GM23338 (cell line): ENCODE results near the gene MOGAT2. TPM values are rescaled to one million over a fixed set of nuclear protein-coding genes. Genes with fewer than 3 reads are reported as not detected.

Source experiments
- ATAC-seq: fragments of 200-7000 bp; cut with Tn5 transposase; 3 replicates; pipeline ENCODE4 v1.9.1; 2020
- DNase-seq: peaks from one replicate; pipeline ENCODE4 v3.0.0-alpha.2; 2015; ENCODE audit warnings: low spot score
- H2AFZ ChIP-seq: fragments of 200-600 bp; sonication (generic); 2 replicates; pipeline ENCODE4 v1.8.0; 2016; ENCODE audit warnings: antibody characterized with exemption, mild to moderate bottlenecking, moderate library complexity
- H3F3A ChIP-seq: fragments of 200-600 bp; sonication (generic); replicated peaks from 2 replicates; pipeline ENCODE4 v1.8.0; 2017; ENCODE audit warnings: antibody characterized with exemption, mixed run types, low read depth
- H3K27ac ChIP-seq: fragments of 200-600 bp; sonication (generic); 2 replicates; pipeline ENCODE4 v1.6.1; 2016; ENCODE audit warnings: low read depth
- H3K27me3 ChIP-seq: fragments of 200-600 bp; sonication (generic); 2 replicates; pipeline ENCODE4 v1.8.0; 2016; ENCODE audit warnings: mild to moderate bottlenecking, mixed run types, moderate library complexity; ENCODE audit not compliant: insufficient read depth
- H3K36me3 ChIP-seq: fragments of 200-600 bp; sonication (generic); 2 replicates; pipeline ENCODE4 v1.8.0; 2016; ENCODE audit warnings: mild to moderate bottlenecking; ENCODE audit not compliant: insufficient read depth
- H3K4me1 ChIP-seq: fragments of 200-600 bp; sonication (generic); 2 replicates; pipeline ENCODE4 v1.8.0; 2016; ENCODE audit warnings: mild to moderate bottlenecking, moderate library complexity; ENCODE audit not compliant: insufficient read depth
- H3K4me2 ChIP-seq: fragments of 200-600 bp; sonication (generic); 2 replicates; pipeline ENCODE4 v1.7.1; 2017; ENCODE audit warnings: mixed run types
- H3K4me3 ChIP-seq: fragments of 200-600 bp; sonication (generic); 2 replicates; pipeline ENCODE4 v1.6.1; 2016; ENCODE audit warnings: mixed run types
- H3K79me2 ChIP-seq: fragments of 200-600 bp; sonication (generic); replicated peaks from 2 replicates; pipeline ENCODE4 v1.8.0; 2017; ENCODE audit warnings: mild to moderate bottlenecking; ENCODE audit not compliant: insufficient read depth
- H3K9me2 ChIP-seq: fragments of 200-600 bp; sonication (generic); 2 replicates; pipeline ENCODE4 v1.8.0; 2017; ENCODE audit not compliant: insufficient read depth
- H4K20me1 ChIP-seq: fragments of 200-600 bp; sonication (generic); replicated peaks from 2 replicates; pipeline ENCODE4 v1.8.0; 2017; ENCODE audit warnings: mild to moderate bottlenecking; ENCODE audit not compliant: insufficient read depth
- H3K27ac Mint-ChIP-seq: 2 replicates; pipeline ENCODE4 v1.8.0; 2020; ENCODE audit warnings: inconsistent platforms, mild to moderate bottlenecking, moderate library complexity, mixed read lengths
- H3K27me3 Mint-ChIP-seq: 3 replicates; pipeline ENCODE4 v1.8.0; 2022; ENCODE audit warnings: low read depth, mild to moderate bottlenecking, moderate library complexity, mixed read lengths, inconsistent platforms; ENCODE audit not compliant: insufficient read depth, poor library complexity
- H3K36me3 Mint-ChIP-seq: 3 replicates; pipeline ENCODE4 v1.8.0; 2021; ENCODE audit warnings: low read depth, mild to moderate bottlenecking, inconsistent platforms, moderate library complexity, mixed read lengths
- H3K4me1 Mint-ChIP-seq: 3 replicates; pipeline ENCODE4 v1.8.0; 2020; ENCODE audit warnings: mild to moderate bottlenecking, inconsistent platforms, mixed read lengths
- H3K4me3 Mint-ChIP-seq: 3 replicates; pipeline ENCODE4 v1.8.0; 2021; ENCODE audit warnings: moderate library complexity, mild to moderate bottlenecking, inconsistent platforms, mixed read lengths
- H3K9me3 Mint-ChIP-seq: 3 replicates; pipeline ENCODE4 v1.8.0; 2020; ENCODE audit warnings: moderate library complexity, mild to moderate bottlenecking, inconsistent platforms, mixed read lengths
- CREB1 ChIP-seq: fragments of 250-450 bp; sonication (Bioruptor Pico); IDR thresholded peaks from 2 replicates; pipeline ENCODE4 v1.5.0; 2020; ENCODE audit warnings: low read depth, mild to moderate bottlenecking, moderate library complexity
- JUNB ChIP-seq: IDR thresholded peaks from one replicate; pipeline ENCODE4 v1.6.1; 2016; ENCODE audit warnings: antibody characterized with exemption; ENCODE audit not compliant: unreplicated experiment
- POLR2AphosphoS5 ChIP-seq: IDR thresholded peaks from 2 replicates; pipeline ENCODE4 v1.6.1; 2016; ENCODE audit warnings: antibody characterized with exemption, low read depth
- STAT1 ChIP-seq: IDR thresholded peaks from one replicate; pipeline ENCODE4 v1.6.1; 2016; ENCODE audit warnings: antibody characterized with exemption; ENCODE audit not compliant: unreplicated experiment
- polyA plus RNA-seq: library from polyadenylated mRNA; unstranded; fragments of >200 nt; fragmentation: Nextera tagmentation; extraction: Ambion mirVana; gene quantifications from 2 replicates; pipeline ENCODE4 v1.2.1, GENCODE V29; 2016
- total RNA-seq: library from RNA; depleted of rRNA; stranded (reverse); fragments of >200 nt; shearing (Covaris generic); gene quantifications from 2 replicates; pipeline ENCODE4 v1.2.3, GENCODE V29; 2014
- TF ChIP-seq, protein P1 (sequence below): fragments of 250-450 bp; sonication (Bioruptor Pico); IDR thresholded peaks from 2 replicates; pipeline ENCODE4 v1.5.0; 2020; ENCODE audit warnings: mild to moderate bottlenecking, moderate library complexity
- TF ChIP-seq, protein P2 (sequence below): IDR thresholded peaks from one replicate; pipeline ENCODE4 v1.6.1; 2018; ENCODE audit warnings: antibody characterized with exemption; ENCODE audit not compliant: unreplicated experiment
- TF ChIP-seq, protein P3 (sequence below), 2 experiments: fragments of 200-600 bp in 1 of 2; sonication (generic) in 1 of 2; conservative IDR thresholded peaks; 2 replicates each; pipeline versions ENCODE4 v1.5.1 to v1.6.1; 2016 to 2017; ENCODE audit warnings: antibody characterized with exemption in 2 of 2, low read depth in 2 of 2, mild to moderate bottlenecking in 2 of 2, moderate library complexity in 1 of 2

The MOGAT2 gene
- total and polyA plus RNA-seq, 2 experiments from 2014 or later = not detected

DNA sequence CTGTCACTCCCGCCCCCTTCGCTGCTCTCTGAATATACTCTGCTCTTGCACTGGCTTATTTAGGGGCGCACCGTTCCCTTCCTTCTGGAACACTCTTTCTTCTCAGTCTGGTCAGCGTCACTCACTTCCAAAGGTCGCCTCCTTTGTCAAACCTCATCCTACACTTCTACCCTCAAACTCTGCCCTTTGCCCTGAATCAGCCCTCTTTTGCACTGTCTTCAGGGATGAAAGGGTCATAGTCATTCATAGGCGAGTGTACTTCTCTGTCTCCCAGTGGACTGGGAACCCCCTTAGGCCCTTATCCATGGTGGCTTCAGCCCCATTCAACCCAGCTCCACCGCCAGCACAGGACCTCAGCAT lies 15.4 kb downstream of the MOGAT2 start (continued):
- TF ChIP-seq, protein P1, sequence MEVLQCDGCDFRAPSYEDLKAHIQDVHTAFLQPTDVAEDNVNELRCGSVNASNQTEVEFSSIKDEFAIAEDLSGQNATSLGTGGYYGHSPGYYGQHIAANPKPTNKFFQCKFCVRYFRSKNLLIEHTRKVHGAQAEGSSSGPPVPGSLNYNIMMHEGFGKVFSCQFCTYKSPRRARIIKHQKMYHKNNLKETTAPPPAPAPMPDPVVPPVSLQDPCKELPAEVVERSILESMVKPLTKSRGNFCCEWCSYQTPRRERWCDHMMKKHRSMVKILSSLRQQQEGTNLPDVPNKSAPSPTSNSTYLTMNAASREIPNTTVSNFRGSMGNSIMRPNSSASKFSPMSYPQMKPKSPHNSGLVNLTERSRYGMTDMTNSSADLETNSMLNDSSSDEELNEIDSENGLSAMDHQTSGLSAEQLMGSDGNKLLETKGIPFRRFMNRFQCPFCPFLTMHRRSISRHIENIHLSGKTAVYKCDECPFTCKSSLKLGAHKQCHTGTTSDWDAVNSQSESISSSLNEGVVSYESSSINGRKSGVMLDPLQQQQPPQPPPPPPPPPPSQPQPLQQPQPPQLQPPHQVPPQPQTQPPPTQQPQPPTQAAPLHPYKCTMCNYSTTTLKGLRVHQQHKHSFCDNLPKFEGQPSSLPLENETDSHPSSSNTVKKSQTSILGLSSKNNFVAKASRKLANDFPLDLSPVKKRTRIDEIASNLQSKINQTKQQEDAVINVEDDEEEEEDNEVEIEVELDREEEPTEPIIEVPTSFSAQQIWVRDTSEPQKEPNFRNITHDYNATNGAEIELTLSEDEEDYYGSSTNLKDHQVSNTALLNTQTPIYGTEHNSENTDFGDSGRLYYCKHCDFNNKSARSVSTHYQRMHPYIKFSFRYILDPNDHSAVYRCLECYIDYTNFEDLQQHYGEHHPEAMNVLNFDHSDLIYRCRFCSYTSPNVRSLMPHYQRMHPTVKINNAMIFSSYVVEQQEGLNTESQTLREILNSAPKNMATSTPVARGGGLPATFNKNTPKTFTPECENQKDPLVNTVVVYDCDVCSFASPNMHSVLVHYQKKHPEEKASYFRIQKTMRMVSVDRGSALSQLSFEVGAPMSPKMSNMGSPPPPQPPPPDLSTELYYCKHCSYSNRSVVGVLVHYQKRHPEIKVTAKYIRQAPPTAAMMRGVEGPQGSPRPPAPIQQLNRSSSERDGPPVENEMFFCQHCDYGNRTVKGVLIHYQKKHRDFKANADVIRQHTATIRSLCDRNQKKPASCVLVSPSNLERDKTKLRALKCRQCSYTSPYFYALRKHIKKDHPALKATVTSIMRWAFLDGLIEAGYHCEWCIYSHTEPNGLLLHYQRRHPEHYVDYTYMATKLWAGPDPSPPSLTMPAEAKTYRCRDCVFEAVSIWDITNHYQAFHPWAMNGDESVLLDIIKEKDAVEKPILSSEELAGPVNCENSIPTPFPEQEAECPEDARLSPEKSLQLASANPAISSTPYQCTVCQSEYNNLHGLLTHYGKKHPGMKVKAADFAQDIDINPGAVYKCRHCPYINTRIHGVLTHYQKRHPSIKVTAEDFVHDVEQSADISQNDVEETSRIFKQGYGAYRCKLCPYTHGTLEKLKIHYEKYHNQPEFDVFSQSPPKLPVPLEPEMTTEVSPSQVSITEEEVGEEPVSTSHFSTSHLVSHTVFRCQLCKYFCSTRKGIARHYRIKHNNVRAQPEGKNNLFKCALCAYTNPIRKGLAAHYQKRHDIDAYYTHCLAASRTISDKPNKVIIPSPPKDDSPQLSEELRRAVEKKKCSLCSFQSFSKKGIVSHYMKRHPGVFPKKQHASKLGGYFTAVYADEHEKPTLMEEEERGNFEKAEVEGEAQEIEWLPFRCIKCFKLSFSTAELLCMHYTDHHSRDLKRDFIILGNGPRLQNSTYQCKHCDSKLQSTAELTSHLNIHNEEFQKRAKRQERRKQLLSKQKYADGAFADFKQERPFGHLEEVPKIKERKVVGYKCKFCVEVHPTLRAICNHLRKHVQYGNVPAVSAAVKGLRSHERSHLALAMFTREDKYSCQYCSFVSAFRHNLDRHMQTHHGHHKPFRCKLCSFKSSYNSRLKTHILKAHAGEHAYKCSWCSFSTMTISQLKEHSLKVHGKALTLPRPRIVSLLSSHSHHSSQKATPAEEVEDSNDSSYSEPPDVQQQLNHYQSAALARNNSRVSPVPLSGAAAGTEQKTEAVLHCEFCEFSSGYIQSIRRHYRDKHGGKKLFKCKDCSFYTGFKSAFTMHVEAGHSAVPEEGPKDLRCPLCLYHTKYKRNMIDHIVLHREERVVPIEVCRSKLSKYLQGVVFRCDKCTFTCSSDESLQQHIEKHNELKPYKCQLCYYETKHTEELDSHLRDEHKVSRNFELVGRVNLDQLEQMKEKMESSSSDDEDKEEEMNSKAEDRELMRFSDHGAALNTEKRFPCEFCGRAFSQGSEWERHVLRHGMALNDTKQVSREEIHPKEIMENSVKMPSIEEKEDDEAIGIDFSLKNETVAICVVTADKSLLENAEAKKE (CRISPR knock-in tag) = no peak
- TF ChIP-seq POLR2AphosphoS5 = no peak

DNA sequence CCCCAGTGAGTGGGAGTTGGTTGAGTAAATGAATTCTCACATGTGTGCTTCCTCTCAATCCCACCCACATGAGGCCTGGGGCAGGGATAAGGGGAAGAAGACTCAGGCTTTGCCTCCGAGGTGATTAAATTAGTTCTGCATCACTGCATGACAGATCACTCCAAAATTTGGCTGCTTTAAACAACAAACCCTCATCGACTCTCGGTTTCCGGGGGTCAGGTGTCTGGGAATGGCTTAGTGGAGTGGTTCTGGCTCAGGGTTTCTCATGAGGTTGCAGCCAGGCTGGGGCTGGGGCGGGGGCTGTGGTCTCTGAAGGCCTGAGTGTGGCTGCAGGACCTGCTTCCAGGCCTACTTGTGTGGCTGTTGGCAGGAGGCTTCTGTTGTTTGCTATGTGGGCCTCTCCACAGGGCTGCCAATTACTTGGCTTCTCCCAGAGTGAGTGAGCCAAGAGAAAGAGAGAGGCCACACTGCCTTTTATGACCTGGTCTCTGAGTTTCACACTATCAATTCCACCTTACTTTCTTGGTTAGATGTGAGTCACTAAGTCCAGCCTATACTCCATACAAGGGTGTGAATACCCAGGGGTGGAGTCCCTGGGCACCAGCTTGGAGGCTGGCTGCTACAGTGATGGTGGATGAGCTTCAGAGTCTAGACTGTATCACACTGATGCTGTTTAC lies 15.9 kb downstream of the MOGAT2 start:
- Histone ChIP-seq H3K27me3 (no peaks in the 10 kb centered on the region), H3K36me3 (no peaks in the 10 kb centered on the region), H3K27ac (no peak overlapping the region), H4K20me1 (no peaks in the 10 kb centered on the region), H3F3A (no peaks in the 10 kb centered on the region), H3K4me1 (no peaks in the 10 kb centered on the region), H2AFZ (no peak overlapping the region), H3K79me2 (no peaks in the 10 kb centered on the region), H3K4me2 (no peak overlapping the region), H3K9me2 (no peaks in the 10 kb centered on the region), H3K4me3 (no peak overlapping the region)
- DNase-seq (no peak), ATAC-seq (no peak)
- Mint-ChIP-seq H3K4me1 (peaks cover 3% of the 10 kb centered on the region; the same call in 1 of the 3 replicates), H3K9me3 (no peaks in the 10 kb centered on the region), H3K36me3 (no peaks in the 10 kb centered on the region), H3K27ac (no peak overlapping the region), H3K4me3 (no peak overlapping the region), H3K27me3 (peaks cover 10% of the 10 kb centered on the region)
- TF ChIP-seq CREB1 (CRISPR knock-in tag) (no peak), JUNB (no peak), STAT1 (no peak)
- TF ChIP-seq, protein P2, sequence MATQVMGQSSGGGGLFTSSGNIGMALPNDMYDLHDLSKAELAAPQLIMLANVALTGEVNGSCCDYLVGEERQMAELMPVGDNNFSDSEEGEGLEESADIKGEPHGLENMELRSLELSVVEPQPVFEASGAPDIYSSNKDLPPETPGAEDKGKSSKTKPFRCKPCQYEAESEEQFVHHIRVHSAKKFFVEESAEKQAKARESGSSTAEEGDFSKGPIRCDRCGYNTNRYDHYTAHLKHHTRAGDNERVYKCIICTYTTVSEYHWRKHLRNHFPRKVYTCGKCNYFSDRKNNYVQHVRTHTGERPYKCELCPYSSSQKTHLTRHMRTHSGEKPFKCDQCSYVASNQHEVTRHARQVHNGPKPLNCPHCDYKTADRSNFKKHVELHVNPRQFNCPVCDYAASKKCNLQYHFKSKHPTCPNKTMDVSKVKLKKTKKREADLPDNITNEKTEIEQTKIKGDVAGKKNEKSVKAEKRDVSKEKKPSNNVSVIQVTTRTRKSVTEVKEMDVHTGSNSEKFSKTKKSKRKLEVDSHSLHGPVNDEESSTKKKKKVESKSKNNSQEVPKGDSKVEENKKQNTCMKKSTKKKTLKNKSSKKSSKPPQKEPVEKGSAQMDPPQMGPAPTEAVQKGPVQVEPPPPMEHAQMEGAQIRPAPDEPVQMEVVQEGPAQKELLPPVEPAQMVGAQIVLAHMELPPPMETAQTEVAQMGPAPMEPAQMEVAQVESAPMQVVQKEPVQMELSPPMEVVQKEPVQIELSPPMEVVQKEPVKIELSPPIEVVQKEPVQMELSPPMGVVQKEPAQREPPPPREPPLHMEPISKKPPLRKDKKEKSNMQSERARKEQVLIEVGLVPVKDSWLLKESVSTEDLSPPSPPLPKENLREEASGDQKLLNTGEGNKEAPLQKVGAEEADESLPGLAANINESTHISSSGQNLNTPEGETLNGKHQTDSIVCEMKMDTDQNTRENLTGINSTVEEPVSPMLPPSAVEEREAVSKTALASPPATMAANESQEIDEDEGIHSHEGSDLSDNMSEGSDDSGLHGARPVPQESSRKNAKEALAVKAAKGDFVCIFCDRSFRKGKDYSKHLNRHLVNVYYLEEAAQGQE = no peak
- TF ChIP-seq, protein P3, sequence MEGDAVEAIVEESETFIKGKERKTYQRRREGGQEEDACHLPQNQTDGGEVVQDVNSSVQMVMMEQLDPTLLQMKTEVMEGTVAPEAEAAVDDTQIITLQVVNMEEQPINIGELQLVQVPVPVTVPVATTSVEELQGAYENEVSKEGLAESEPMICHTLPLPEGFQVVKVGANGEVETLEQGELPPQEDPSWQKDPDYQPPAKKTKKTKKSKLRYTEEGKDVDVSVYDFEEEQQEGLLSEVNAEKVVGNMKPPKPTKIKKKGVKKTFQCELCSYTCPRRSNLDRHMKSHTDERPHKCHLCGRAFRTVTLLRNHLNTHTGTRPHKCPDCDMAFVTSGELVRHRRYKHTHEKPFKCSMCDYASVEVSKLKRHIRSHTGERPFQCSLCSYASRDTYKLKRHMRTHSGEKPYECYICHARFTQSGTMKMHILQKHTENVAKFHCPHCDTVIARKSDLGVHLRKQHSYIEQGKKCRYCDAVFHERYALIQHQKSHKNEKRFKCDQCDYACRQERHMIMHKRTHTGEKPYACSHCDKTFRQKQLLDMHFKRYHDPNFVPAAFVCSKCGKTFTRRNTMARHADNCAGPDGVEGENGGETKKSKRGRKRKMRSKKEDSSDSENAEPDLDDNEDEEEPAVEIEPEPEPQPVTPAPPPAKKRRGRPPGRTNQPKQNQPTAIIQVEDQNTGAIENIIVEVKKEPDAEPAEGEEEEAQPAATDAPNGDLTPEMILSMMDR (conservative IDR thresholded peaks at IDR 0.05; ENCODE audit: low read depth in 2 of 2) = no peak
